C4-2B (cell line): ENCODE data around the gene SMIM15.
A peak's percentile ranks its signal among the peaks of the same experiment; 100 is the strongest.

ENCODE experiments used
- H3K27ac ChIP-seq: fragments of 450-650 bp; 2 replicates; pipeline ENCODE4 v1.5.1; 2017
- ZFX ChIP-seq: fragments of 450-650 bp; IDR thresholded peaks from 2 replicates; pipeline ENCODE4 v1.6.1; 2017
- TF ChIP-seq, protein P1 (sequence below): fragments of 450-650 bp; conservative IDR thresholded peaks from 2 replicates; pipeline ENCODE4 v1.5.1; 2017; ENCODE audit warnings: mild to moderate bottlenecking

The SMIM15 gene

DNA sequence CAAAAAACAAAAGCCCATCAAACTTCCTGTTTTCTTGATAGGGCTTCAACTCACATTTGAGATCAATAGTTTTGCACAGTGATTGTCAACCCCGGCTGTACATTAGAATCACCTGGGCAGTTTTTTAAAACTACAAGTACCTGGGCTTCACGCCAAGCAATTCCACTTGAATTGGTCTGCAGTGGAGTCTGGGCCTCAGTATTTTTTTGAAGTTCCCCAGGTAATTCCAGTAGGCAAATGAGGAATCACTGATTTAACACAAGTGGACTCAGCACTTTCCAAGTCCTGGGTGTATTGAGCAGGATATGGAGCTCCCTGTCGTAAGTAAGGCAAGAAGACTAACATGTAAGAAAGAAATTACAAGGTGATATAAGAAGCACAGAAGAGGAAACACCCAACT lies 14.8 kb upstream of the SMIM15 start:
- no peak overlapping the region for H3K27ac ChIP-seq
- no peak for TF ChIP-seq ZFX
- TF ChIP-seq, protein P1, sequence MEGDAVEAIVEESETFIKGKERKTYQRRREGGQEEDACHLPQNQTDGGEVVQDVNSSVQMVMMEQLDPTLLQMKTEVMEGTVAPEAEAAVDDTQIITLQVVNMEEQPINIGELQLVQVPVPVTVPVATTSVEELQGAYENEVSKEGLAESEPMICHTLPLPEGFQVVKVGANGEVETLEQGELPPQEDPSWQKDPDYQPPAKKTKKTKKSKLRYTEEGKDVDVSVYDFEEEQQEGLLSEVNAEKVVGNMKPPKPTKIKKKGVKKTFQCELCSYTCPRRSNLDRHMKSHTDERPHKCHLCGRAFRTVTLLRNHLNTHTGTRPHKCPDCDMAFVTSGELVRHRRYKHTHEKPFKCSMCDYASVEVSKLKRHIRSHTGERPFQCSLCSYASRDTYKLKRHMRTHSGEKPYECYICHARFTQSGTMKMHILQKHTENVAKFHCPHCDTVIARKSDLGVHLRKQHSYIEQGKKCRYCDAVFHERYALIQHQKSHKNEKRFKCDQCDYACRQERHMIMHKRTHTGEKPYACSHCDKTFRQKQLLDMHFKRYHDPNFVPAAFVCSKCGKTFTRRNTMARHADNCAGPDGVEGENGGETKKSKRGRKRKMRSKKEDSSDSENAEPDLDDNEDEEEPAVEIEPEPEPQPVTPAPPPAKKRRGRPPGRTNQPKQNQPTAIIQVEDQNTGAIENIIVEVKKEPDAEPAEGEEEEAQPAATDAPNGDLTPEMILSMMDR = no peak

DNA sequence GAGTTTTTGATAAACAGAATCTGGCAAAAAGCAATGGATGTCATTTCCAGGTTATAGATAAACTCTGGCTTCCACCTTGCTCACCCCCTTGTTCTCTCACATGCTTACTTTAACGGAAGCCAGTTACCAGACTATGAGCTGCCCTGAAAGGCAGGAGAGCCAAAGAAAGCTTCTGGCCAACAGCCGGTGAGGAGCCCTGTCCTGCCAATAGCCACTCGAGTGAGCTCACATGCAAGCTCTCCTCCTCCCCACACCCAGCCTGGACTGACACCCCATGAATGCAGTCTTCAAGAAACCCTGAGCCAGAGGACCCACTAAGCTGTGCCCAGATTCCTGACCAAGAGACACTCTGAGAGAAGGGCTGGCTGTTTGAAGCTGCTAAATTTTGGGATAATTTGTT lies 14.4 kb upstream of the SMIM15 start:
- TF ChIP-seq ZFX = no peak
- TF ChIP-seq, protein P1 = no peak
- H3K27ac ChIP-seq = no peak overlapping the region

DNA sequence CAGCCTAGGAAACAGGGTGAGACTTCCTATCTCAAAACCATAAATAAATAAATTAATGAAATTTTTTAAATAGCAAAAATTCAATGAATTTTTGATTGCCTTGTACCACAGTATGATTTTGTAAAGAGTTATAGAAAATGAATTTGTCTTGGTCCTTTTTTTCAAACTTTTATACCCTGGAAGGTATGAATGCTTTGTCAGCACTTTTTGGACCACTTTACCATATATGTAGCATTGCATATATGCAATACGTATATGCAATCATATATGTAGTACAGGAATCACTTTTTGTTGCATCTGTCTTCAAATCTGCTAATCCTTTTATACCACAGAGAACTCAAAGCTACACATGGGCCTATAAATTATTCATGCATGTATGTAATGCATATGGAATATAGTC lies 9.2 kb upstream of the SMIM15 start:
- no peak overlapping the region for H3K27ac ChIP-seq
- TF ChIP-seq ZFX = no peak
- TF ChIP-seq, protein P1 = no peak

DNA sequence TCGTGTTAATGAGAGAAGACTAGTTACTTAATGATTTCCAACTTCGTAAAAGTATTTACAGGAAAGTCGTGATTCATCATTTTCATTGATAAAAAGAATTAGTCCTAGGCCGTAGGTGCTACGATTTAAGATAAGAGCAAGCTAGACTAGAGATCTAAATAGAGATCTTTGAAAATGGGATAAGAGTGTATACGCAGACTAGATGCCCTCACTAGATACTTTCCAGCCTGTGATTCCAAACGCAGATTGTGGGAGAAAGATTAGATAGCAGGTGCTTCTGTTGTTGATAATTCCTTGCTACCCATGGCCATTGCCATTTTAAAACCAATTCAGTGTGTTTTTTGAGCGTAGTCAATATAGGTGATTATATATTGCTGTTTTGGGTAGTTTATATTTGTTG lies 6.7 kb upstream of the SMIM15 start:
- no peak for TF ChIP-seq ZFX
- TF ChIP-seq, protein P1 = no peak
- H3K27ac ChIP-seq = no peak overlapping the region

DNA sequence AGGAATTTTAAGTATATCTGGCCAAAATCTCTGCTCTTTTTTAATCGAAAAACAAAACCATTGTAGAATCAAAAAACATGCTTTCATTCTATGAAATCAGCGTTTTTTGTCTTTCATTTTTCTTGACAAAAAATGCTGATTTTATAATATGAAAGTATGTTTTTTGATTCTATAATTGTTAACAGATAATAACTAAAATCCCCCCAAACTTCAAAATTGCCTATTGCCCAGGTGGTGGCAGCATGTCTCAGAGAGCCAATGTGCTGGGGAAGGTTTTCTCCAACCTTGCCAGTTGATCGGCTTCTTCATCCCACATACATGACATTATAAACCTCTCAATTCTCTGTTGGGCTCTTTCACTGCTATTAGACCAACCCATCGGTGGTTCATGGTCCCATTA lies 5.1 kb upstream of the SMIM15 start:
- TF ChIP-seq, protein P1 = peak; percentile 38
- no peak for TF ChIP-seq ZFX
- H3K27ac ChIP-seq = no peak overlapping the region

DNA sequence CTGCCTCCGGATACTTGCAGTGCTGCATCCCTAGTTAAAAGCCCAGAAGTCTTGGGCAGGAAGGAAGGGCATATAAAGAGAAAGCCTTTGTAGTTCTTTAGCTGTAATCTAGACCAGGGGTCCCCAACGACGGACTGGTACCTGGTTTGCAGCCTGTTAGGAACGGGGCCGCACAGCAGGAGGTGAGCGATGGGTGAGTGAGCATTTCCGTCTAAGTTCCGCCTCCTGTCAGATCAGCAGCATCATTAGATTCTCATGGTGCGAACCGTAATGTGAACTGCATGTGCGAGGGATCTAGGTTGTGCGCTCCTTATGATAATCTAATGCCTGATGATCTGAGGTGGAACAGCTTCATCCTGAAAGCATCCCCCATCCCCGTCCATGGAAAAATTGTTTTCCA lies 1.6 kb upstream of the SMIM15 start:
- no peak for TF ChIP-seq ZFX
- TF ChIP-seq, protein P1 = no peak
- peak overlapping the region; percentile 40 for H3K27ac ChIP-seq

DNA sequence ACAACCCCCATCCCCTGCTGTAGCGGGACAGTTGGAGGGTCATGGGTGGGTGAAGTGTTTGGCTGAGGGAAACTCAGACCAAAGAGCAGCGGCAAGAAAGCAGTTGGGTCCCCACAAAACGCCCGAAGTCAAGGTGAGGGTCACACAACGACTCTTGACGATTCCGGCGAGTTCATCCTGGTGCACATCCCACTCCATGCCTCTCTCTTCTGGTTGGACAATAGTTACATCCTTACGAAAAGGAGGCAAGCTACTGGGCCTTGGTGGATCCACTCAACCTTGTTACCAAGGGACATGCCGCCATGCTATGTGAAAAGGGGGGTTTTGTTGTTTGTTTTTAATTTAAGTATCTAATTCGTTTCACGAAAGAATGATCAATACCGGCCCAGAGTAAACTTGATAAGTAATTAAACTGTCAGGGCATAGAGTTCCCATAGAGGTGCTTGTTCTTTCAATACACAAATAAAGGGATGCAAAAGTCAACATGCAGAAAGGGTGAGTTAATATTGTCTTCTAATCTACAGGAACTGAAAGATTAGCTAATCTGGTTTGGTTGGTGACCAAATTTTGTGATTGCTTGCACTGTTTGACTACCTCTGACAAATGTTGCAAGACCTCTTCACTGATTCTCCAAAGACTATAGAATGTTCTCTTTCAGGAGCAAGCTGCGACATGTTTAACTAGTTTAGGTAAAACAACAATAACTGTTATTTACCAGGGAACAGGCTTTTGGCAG lies 732 bp upstream of the SMIM15 start:
- peak overlapping the region; percentile 95 for H3K27ac ChIP-seq
- TF ChIP-seq, protein P1 = no peak
- no peak for TF ChIP-seq ZFX
